Measurements from ENCODE around the gene PPP2R2C. TPM values are rescaled to one million over a fixed set of nuclear protein-coding genes. Genes with fewer than 3 reads are reported as not detected.

Gene PPP2R2C
- polyA plus RNA-seq, 3 donors from 2014 or later = not detected

DNA sequence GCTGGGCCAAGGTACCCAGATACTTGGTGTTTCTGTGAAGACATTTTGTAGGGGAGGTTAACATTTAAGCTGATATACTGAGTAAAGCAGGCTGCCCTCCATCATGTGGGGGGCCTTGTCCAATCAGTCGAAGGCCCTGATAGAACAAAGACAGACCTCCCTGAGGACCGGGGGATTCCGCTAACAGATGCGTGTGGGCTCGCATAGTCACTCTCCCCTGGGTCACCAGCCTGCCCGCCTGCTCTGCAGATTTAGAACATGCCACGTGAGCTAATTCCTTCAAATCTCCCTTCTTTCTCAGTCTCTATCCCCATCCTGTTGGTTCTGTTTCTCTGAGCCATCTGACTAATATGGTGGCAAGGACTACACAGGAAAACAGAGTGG lies 142.0 kb downstream of the PPP2R2C start:
- H3K27ac Mint-ChIP-seq = no peak overlapping the region
- peaks cover 4 to 11% (median 6%) of the 10 kb centered on the region in 3 donors for H3K27me3 Mint-ChIP-seq (ENCODE audit: low read depth in 3 of 3)

DNA sequence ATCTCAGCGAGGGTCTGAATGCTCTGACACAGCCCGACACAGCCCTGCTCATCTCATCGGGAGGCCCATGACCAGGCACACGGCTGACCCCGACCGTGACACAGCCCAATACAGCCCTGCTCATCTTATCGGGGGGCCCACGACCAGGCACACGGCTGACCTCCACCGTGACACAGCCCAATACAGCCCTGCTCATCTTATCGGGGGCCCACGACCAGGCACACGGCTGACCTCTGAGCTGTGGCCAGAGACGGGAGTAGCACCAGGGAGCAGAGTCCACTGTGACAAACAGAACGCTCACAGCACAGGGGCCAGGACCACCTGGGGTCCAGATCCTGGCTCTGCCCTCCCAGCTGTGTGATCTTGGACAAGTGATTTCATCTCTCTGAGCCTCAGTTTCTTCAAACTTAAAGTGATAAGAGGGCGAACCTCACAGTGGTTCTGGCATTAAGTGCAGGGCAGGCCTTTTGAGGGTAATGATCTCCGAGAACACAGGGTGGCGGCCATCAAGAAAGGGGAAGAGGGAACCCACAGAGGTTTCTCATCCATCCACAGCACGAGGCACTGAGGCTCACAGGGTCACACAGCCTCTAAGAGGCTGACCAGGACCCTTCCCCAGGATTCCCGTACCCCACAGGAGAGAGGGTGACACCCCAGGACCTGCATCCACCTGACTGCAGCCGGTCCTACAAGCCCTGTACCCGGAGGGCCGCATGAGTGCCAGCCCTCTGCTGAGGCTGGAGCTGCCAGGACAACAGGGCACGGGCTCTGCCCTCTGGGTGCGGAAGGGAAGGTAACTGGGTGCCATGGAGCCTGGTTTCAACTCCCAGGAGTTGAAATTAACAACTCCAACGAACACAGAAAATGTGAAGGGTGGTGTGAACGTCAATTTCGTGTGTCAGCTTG lies 142.7 kb downstream of the PPP2R2C start:
- DNase-seq = no peak
- Mint-ChIP-seq H3K4me3 (no peak overlapping the region), H3K9me3 (peaks cover 0 to 1% (median 0%) of the 10 kb centered on the region in 6 donors), H3K36me3 (no peaks in the 10 kb centered on the region), H3K4me1 (peaks cover 0 to 6% of the 10 kb centered on the region in 2 donors), H3K27me3 (ENCODE audit: low read depth in 3 of 3) (peaks cover 4 to 10% (median 8%) of the 10 kb centered on the region in 3 donors), H3K27ac (no peak overlapping the region)

More for the DNA sequence above, 142.0 kb downstream of the PPP2R2C start:
- Mint-ChIP-seq H3K9me3 (peaks cover 0 to 1% (median 0%) of the 10 kb centered on the region in 6 donors), H3K36me3 (no peaks in the 10 kb centered on the region), H3K4me3 (no peak overlapping the region), H3K4me1 (peaks cover 0 to 12% of the 10 kb centered on the region in 2 donors)
- no peak for DNase-seq

DNA sequence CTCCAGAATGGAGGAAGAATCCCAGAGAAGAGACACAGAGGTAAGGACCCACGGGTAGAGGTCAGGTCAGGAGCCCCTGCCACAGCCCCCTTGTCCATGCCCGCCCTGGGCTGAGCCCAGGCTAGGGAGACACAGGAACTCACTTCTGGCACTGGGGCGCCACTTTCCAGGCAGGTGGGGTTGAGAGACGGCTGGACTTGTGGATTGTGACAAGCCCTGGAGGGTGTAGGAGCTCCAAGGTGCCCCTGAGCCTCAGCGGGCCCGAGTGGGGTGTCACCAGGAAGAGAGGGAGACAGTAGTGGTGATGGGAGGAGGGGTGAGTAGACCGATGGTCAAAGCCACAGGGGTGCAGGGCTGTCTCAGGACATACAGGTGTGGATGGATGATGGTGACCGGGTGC lies 143.9 kb downstream of the PPP2R2C start:
- no peak overlapping the region for H3K27ac Mint-ChIP-seq
- no peak overlapping the region for H3K4me3 Mint-ChIP-seq
- peaks cover 4 to 13% (median 8%) of the 10 kb centered on the region in 3 donors for H3K27me3 Mint-ChIP-seq (ENCODE audit: low read depth in 3 of 3)
- H3K36me3 Mint-ChIP-seq = no peaks in the 10 kb centered on the region
- H3K9me3 Mint-ChIP-seq = peaks cover 0 to 1% (median 0%) of the 10 kb centered on the region in 6 donors
- H3K4me1 Mint-ChIP-seq = peaks cover 0 to 6% of the 10 kb centered on the region in 2 donors
- no peak for DNase-seq

DNA sequence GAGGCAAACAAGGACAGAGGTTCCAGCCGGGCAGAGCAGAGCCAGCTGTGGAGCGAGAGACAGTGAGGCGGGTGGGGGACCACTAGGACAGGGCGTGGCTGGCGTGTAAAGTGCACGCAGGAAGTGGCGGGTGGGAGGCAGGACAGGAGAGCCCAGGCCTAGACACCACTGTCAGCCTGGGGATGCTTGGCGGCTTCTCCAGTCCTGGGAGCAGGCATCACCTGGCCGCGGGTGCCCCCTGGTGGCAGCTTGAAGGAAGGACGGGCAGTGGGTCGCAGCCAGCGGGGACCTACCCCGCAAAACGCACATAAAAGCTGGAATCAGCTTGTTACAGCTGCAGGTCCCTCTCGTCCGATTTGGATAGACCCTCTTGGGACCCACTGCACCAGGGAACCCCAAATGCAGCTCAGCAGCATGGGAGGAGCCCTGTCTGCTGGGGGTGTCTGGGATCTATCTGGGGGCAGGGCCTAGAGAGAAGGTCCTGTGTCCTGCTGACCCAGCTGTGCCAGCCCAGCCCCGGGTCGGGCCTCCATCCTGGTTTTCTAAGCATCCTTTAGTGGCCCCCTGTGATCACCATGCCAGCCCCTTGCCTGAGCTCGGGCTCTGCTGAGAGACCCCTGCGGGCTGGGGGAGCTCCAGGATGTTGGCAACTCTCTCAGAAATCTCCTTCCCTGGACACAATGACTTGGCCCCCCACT lies 145.0 kb downstream of the PPP2R2C start:
- Mint-ChIP-seq H3K4me3 (no peak overlapping the region), H3K27ac (no peak overlapping the region), H3K27me3 (ENCODE audit: low read depth in 3 of 3) (peaks cover 7 to 18% (median 8%) of the 10 kb centered on the region in 3 donors)

DNA sequence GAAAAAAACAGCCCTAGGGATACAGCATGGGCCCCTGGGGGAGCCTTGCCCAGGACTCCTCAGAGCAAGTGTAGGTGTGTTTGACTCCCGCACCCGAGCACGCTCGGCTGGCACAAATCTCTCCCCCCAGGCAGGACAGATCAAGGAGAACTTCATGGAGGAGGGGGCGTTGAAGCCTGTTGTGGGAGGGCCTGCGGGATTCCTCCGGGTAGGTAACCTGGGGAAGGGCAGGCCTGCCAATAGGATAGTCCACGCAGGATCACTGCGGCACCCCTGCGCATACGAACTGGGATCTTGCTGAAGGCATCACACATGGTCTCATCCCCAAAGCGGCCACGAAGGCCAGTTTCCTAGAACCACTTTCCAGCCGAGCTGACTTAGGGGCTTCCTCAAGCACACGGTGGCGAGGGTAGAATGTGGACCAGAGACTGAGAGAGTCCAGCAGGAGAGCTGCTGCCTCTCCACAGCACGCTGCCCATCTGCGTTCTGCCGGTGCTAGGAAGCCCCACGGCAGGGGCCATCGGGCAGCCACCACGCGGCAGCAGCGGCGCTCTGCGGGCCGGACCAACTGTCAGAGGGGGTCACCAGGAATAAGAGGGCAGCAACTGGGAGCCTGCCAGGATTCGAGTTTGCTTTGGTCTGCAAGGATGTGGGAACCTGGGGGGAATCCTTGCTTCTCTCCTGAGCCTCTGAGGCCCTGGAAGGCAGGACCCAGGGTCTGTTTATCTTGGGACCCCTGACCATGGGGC lies 145.9 kb downstream of the PPP2R2C start:
- H3K4me3 Mint-ChIP-seq = no peak overlapping the region
- no peak overlapping the region for H3K27ac Mint-ChIP-seq
- H3K4me1 Mint-ChIP-seq = peaks cover 0 to 1% of the 10 kb centered on the region in 2 donors
- DNase-seq = no peak
- no peaks in the 10 kb centered on the region for H3K36me3 Mint-ChIP-seq
- no peaks in the 10 kb centered on the region for H3K9me3 Mint-ChIP-seq
- H3K27me3 Mint-ChIP-seq (ENCODE audit: low read depth in 3 of 3) = peaks cover 8 to 18% (median 8%) of the 10 kb centered on the region in 3 donors

More for the DNA sequence above, 145.0 kb downstream of the PPP2R2C start:
- Mint-ChIP-seq H3K36me3 (no peaks in the 10 kb centered on the region), H3K9me3 (no peaks in the 10 kb centered on the region), H3K4me1 (peaks cover 0 to 5% of the 10 kb centered on the region in 2 donors)
- DNase-seq = peak; percentile 68 to 76 (median 70)

DNA sequence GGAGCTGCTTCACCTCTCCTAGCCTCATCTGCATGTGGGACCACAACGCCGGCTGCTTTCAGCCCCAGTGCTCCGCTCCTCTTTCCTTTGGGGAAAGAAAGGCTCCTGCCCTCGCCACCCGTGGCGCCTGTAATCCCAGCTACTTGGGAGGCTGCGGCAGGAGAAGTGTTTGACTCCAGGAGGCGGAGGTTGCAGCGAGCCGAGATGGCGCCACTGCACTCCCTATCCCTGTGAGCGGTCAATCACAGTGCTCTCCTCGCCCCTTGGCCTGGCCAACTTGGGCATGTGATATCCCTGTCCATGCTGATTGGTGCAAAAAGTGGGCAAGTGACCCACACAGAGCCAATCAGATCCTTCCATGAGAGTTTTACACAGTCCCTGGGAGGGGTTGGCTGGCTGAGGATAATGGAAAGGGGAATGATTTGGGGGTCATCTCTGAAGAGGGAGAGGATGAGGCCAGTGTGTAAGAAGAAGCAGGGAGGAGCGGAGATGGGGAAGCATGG lies 146.6 kb downstream of the PPP2R2C start:
- Mint-ChIP-seq H3K27ac (no peak overlapping the region), H3K9me3 (no peaks in the 10 kb centered on the region), H3K36me3 (no peaks in the 10 kb centered on the region), H3K27me3 (ENCODE audit: low read depth in 3 of 3) (peaks cover 5 to 15% (median 8%) of the 10 kb centered on the region in 3 donors), H3K4me3 (no peak overlapping the region), H3K4me1 (peaks cover 1 to 3% of the 10 kb centered on the region in 2 donors)
- DNase-seq = no peak

DNA sequence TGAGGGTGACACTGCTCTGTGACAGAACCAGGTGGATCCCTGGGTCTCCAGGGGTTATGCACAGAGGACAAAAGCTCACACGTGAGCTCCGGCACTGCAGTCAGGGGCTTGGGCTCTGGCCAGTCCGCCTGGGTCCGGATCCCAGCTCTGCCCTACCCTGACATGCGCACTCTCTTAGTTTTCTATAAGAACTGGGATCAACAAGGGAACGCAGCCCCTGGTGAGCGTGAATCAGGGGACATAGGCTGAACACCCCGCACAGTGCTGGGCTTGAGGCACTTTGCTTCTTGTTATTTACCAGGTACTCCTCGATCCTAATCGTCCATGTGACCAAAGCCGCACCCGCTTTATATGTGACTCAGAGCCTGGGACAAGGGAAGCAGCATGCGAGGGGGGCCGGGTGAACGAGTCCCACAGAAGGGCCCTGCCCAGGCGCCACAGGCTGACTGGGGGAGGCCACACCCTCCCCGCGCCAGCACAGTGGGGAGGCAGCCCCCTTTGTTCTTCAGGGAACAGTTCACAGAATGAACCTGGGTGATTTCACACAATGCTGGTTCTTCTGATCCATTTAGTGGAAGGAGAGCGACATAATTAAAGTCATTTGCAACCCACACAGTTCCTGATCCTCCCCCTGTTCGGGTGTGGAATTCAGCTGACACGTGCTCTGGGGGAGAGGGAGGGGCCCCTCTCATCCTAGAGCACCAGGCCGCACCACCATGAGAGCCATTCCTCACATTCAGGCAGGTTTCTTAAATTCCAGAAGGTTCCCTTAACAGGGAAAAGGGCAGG lies 147.2 kb downstream of the PPP2R2C start:
- Mint-ChIP-seq H3K4me3 (no peak overlapping the region), H3K4me1 (peaks cover 1 to 7% of the 10 kb centered on the region in 2 donors), H3K27me3 (ENCODE audit: low read depth in 3 of 3) (peaks cover 4 to 15% (median 8%) of the 10 kb centered on the region in 3 donors), H3K36me3 (no peaks in the 10 kb centered on the region), H3K27ac (no peak overlapping the region), H3K9me3 (no peaks in the 10 kb centered on the region)
- no peak for DNase-seq

DNA sequence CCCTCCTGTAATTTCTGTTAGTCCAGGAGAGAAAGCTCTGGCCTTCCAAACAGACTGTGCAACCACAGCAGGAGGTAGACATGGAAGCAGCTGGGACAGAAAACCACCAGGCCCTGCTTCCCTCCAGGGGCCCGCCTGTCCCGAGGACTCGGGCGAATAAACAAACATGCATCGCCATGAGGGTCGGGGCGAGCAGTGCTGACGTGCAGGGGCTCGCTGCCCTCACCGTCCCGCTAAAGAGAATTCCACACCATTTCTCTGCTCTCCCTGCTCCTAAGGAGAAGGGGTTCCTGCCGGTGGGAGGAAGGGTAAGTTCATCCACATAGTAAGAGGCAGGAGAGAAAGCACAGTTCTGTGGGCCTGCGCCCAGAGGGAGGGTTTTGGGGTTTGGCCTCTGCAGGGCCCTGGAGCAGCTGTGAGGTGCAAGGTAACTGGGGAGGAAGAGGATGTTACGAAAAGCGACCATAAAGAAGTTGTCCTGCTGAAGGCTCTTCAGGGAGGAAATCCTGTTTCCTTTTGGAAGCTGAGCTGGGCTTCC lies 147.9 kb downstream of the PPP2R2C start:
- Mint-ChIP-seq H3K27me3 (ENCODE audit: low read depth in 3 of 3) (peaks cover 4 to 15% (median 8%) of the 10 kb centered on the region in 3 donors), H3K27ac (peak overlapping the region in 1 of 6 donors; percentile 54), H3K9me3 (no peaks in the 10 kb centered on the region), H3K4me1 (peaks cover 1 to 7% of the 10 kb centered on the region in 2 donors), H3K36me3 (no peaks in the 10 kb centered on the region), H3K4me3 (no peak overlapping the region)
- no peak for DNase-seq

DNA sequence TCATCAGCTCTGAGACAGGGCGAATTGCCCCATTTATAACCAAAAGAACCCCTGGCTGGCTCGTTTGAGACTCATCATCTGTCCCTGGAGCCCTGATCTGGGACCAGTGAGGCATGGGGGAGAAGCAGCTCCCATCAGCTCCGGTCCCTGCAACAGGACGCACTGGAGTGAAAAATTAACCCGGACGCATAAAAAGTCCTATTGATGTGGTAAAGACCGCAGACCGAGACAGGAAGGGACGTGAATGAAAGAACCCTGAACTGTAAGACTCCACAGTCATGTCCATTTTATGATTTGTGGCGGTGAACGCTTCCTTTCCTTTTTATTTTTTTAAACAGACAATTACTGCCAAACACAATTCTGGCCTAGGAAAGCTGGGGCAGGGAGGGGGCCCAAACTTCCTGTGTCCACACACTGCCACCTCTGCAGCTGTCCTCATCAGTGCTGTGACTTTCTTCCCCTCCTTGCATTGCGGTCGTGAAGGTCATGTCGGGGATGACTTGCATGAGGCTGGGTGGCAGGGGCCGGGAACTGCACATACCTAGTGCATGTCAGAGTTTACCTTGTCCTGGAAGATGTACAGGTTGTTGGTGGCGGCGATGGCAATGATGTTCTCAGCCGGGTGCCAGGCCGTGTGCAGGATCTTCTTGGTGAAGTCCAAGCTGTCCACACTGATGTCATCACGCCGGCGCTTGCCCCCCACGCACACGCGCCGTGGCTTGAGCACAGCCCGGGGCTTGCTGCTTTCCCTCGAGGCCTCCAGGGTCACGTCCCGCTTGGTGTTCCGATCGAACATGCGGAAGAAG lies 149.4 kb downstream of the PPP2R2C start:
- H3K9me3 Mint-ChIP-seq = peaks cover 0 to 2% (median 0%) of the 10 kb centered on the region in 6 donors
- H3K4me1 Mint-ChIP-seq = peaks cover 1 to 7% of the 10 kb centered on the region in 2 donors
- H3K36me3 Mint-ChIP-seq = no peaks in the 10 kb centered on the region
- H3K27ac Mint-ChIP-seq = no peak overlapping the region
- H3K27me3 Mint-ChIP-seq (ENCODE audit: low read depth in 3 of 3) = peaks cover 3 to 18% (median 6%) of the 10 kb centered on the region in 3 donors
- no peak for DNase-seq
- H3K4me3 Mint-ChIP-seq = no peak overlapping the region

DNA sequence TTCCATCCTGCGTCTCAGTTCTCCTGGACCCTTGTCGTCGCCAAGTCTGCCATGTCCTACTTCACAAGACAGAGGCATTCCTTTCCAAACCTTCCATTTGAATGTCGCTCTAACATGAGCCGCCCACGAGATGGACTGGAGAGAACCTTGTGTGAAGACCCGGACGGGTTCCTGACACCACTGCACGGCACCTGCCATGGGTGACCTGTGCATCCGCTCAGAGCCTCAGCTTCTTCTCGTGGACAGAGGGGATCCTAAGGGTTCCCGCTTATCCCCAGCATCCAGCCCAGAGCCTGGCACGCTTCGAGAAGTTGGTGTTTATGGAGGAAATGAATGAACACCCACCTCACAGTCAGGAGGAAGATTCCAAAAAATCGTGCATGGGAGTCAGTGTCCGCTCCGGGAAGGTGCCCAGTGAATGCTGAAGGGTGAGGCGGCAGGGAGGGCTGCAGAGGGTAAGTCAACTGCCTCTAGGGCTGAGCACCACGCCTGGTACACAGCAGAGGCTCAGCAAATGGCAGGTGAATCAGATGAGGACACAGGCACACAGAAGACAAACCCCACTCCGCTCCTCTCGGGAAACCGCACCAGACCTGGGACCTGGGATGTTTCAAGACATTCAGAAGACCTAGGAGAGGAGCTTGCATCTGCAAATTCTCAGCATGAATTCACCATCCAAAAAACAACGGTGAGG lies 150.2 kb downstream of the PPP2R2C start:
- Mint-ChIP-seq H3K4me3 (no peak overlapping the region), H3K27ac (no peak overlapping the region), H3K9me3 (peaks cover 0 to 2% (median 0%) of the 10 kb centered on the region in 6 donors), H3K27me3 (ENCODE audit: low read depth in 3 of 3) (peaks cover 3 to 18% (median 4%) of the 10 kb centered on the region in 3 donors), H3K36me3 (no peaks in the 10 kb centered on the region), H3K4me1 (peaks cover 1 to 7% of the 10 kb centered on the region in 2 donors)
- DNase-seq = no peak

DNA sequence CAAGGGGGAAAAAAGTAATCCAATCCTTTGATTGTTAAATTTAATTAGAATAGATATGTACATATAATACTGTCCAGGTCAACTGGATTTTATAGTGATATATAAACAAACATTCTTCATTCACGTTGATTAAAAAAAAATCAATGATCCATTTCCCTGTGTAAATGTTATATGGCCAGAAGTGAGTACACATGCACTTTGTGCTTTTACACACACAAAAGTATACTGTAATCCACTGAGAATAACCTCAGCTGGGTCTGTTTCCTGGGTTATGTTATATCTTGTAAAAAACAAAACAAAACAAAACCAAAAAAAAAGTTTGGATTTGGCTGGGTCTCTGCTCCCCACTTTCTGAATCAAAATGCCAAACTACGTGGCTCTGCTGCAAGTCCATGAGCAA lies 151.1 kb downstream of the PPP2R2C start:
- peaks cover 3 to 18% (median 4%) of the 10 kb centered on the region in 3 donors for H3K27me3 Mint-ChIP-seq (ENCODE audit: low read depth in 3 of 3)
- peaks cover 0 to 2% (median 0%) of the 10 kb centered on the region in 6 donors for H3K9me3 Mint-ChIP-seq
- no peak overlapping the region for H3K27ac Mint-ChIP-seq
- DNase-seq = no peak
- no peak overlapping the region for H3K4me3 Mint-ChIP-seq
- no peaks in the 10 kb centered on the region for H3K36me3 Mint-ChIP-seq
- peaks cover 1 to 7% of the 10 kb centered on the region in 2 donors for H3K4me1 Mint-ChIP-seq
